Trophoblast cell (in vitro differentiated cells and primary cell): Measurements from ENCODE around the gene C20orf202.
A peak's percentile ranks its signal among the peaks of the same experiment; 100 is the strongest.

Experiments
- DNase-seq, 2 donors: peaks; one replicate each; pipeline ENCODE4 v3.0.0-alpha.2; 2016
- H2AFZ ChIP-seq: 2 replicates; pipeline ENCODE4 v1.6.1; 2013; ENCODE audit warnings: low read length, moderate library complexity, mild to moderate bottlenecking; ENCODE audit not compliant: insufficient read depth, poor library complexity
- H2AK5ac ChIP-seq: 2 replicates; pipeline ENCODE4 v1.6.1; 2013; ENCODE audit warnings: mild to moderate bottlenecking, low read length
- H2BK120ac ChIP-seq: 2 replicates; pipeline ENCODE4 v1.6.1; 2013; ENCODE audit warnings: low read length, mild to moderate bottlenecking, moderate library complexity; ENCODE audit not compliant: insufficient read depth, poor library complexity
- H2BK12ac ChIP-seq: 2 replicates; pipeline ENCODE4 v1.6.1; 2013; ENCODE audit warnings: mild to moderate bottlenecking, low read length, moderate library complexity
- H2BK5ac ChIP-seq: 2 replicates; pipeline ENCODE4 v1.6.1; 2013; ENCODE audit warnings: low read length, low read depth, moderate library complexity, mild to moderate bottlenecking; ENCODE audit not compliant: poor library complexity
- H3K14ac ChIP-seq: 2 replicates; pipeline ENCODE4 v1.6.1; 2013; ENCODE audit warnings: mild to moderate bottlenecking, low read length
- H3K18ac ChIP-seq: 2 replicates; pipeline ENCODE4 v1.6.1; 2013; ENCODE audit warnings: mild to moderate bottlenecking, low read length
- H3K23ac ChIP-seq: 2 replicates; pipeline ENCODE4 v1.6.1; 2013; ENCODE audit warnings: low read length
- H3K27ac ChIP-seq: 2 replicates; pipeline ENCODE4 v1.5.1; 2013; ENCODE audit warnings: low read depth, mild to moderate bottlenecking, inconsistent platforms, low read length, moderate library complexity
- H3K27me3 ChIP-seq: 2 replicates; pipeline ENCODE4 v1.6.1; 2013; ENCODE audit warnings: inconsistent platforms, mild to moderate bottlenecking, low read length, moderate library complexity; ENCODE audit not compliant: insufficient read depth
- H3K36me3 ChIP-seq, 2 experiments: 1 replicate in 1 of 2; 2 replicates in 1 of 2; pipeline ENCODE4 v1.6.1; 2013; ENCODE audit warnings: low read length in 2 of 2, mild to moderate bottlenecking in 2 of 2, moderate library complexity in 1 of 2; ENCODE audit not compliant: insufficient read depth in 2 of 2, control insufficient read depth in 1 of 2
- H3K4ac ChIP-seq: 2 replicates; pipeline ENCODE4 v1.6.1; 2013; ENCODE audit warnings: low read depth, mild to moderate bottlenecking, low read length, moderate library complexity
- H3K4me1 ChIP-seq, 2 experiments: 1 replicate in 1 of 2; 2 replicates in 1 of 2; pipeline ENCODE4 v1.6.1; 2013; ENCODE audit warnings: low read length in 2 of 2, mild to moderate bottlenecking in 2 of 2, moderate library complexity in 1 of 2; ENCODE audit not compliant: insufficient read depth in 2 of 2, control insufficient read depth in 1 of 2
- H3K4me2 ChIP-seq: 2 replicates; pipeline ENCODE4 v1.6.1; 2013; ENCODE audit warnings: inconsistent platforms, mild to moderate bottlenecking, low read length, moderate library complexity
- H3K4me3 ChIP-seq: 2 replicates; pipeline ENCODE4 v1.5.1; 2013; ENCODE audit warnings: mild to moderate bottlenecking, low read depth, low read length, inconsistent platforms
- H3K79me1 ChIP-seq: one replicate; pipeline ENCODE4 v1.6.1; 2013; ENCODE audit warnings: low read length
- H3K79me2 ChIP-seq: 2 replicates; pipeline ENCODE4 v1.6.1; 2013; ENCODE audit warnings: low read length, mild to moderate bottlenecking; ENCODE audit not compliant: control insufficient read depth, insufficient read depth, poor library complexity
- H3K9ac ChIP-seq: 2 replicates; pipeline ENCODE4 v1.6.1; 2013; ENCODE audit warnings: mild to moderate bottlenecking, low read length
- H3K9me3 ChIP-seq: 2 replicates; pipeline ENCODE4 v1.6.1; 2013; ENCODE audit warnings: low read depth, mild to moderate bottlenecking, control low read depth, inconsistent platforms, low read length; ENCODE audit not compliant: insufficient read depth
- H4K12ac ChIP-seq: 2 replicates; pipeline ENCODE4 v1.6.1; 2013; ENCODE audit warnings: low read depth, mild to moderate bottlenecking, low read length, moderate library complexity
- H4K8ac ChIP-seq: 2 replicates; pipeline ENCODE4 v1.6.1; 2013; ENCODE audit warnings: low read depth, mild to moderate bottlenecking, low read length, moderate library complexity
- H4K91ac ChIP-seq: one replicate; pipeline ENCODE4 v1.6.1; 2013; ENCODE audit warnings: low read depth, mild to moderate bottlenecking, low read length, moderate library complexity
- WGBS: extraction: QIAGEN DNeasy Blood & Tissue Kit; methylation state at CpG from one replicate; pipeline ENCODE4 v1.1.7; 2013; ENCODE audit warnings: missing lambda C conversion rate; ENCODE audit not compliant: insufficient read length, insufficient coverage; ENCODE audit errors: extremely low coverage; 5-methylcytosine and 5-hydroxymethylcytosine counted together

Gene C20orf202

DNA sequence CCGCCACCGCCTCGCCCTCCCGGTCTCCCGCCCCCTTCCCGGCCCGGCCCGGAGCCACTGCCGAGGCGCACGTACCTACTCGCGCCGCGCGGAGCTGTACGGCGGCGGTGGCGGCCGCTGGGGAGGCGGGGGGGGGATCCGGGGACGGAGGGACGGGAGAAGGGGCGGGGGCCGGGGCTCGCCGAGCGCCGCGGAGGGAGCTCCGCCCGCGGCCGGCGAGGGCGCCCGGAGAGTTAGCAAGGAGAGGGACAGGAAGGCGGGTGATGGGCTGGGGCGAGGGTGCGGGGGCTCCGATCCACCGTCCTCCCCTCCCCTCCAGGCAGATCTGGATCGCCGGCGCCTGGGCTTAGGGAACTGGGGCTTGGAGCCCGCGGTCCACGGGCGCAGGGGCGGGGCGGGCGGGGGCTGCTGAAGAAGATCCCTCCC, 17.9 kb upstream of the C20orf202 start:
- Histone ChIP-seq H2BK12ac (no peak overlapping the region), H3K9me3 (peaks cover 7% of the 10 kb centered on the region), H3K4me1 (peaks cover 0 to 8% of the 10 kb centered on the region in 2 experiments), H3K4me2 (peak overlapping the region; percentile 92), H2AFZ (no peak overlapping the region), H2AK5ac (no peak overlapping the region), H2BK120ac (no peak overlapping the region), H3K14ac (no peak overlapping the region), H3K79me2 (no peaks in the 10 kb centered on the region), H3K4ac (no peak overlapping the region), H4K91ac (no peak overlapping the region), H3K36me3 (no peaks in the 10 kb centered on the region), H4K8ac (no peak overlapping the region), H3K4me3 (peak overlapping the region; percentile 64), H3K23ac (no peak overlapping the region), H3K79me1 (no peaks in the 10 kb centered on the region), H2BK5ac (no peak overlapping the region), H4K12ac (no peak overlapping the region), H3K18ac (no peak overlapping the region), H3K27me3 (peaks cover 18% of the 10 kb centered on the region), H3K9ac (no peak overlapping the region), H3K27ac (no peak overlapping the region)
- no CpG with 5 or more reads among the region's 54 CpGs for WGBS
- peak in 1 of 2 donors; percentile 14 for DNase-seq

DNA sequence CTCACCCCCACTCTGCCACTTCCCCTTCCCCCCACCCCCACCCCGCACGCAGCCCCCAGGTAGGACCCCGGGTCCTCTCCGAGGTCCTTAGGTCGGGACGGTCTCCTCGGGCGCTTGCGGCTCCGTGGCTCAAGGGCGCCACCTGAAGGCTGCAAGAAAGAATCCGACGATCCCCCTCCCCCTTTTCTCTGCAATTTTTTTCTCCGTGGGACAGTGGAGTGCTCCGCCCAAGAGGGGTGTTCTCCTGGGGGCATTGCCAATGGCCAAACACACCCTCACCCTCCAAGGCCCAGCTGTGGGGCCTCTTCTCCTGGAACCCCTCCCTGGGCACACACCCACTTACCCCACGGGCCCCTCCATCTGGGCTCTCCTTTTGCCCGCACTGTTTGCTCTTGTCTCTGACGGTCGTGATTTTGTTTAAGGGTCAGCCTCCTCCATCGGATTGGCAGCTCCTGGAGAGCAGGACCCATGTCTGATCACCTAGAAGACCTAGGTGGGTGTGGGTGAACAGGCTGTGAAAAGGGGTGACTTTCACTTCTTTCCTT, 17.4 kb upstream of the C20orf202 start:
- Histone ChIP-seq H3K27ac (no peak overlapping the region), H3K36me3 (no peaks in the 10 kb centered on the region), H3K4me1 (peaks cover 0 to 8% of the 10 kb centered on the region in 2 experiments), H2AK5ac (no peak overlapping the region), H3K14ac (no peak overlapping the region), H2AFZ (no peak overlapping the region), H3K23ac (no peak overlapping the region), H3K79me2 (no peaks in the 10 kb centered on the region), H3K79me1 (no peaks in the 10 kb centered on the region), H4K91ac (no peak overlapping the region), H4K12ac (no peak overlapping the region), H2BK5ac (no peak overlapping the region), H3K9ac (no peak overlapping the region), H3K27me3 (peaks cover 18% of the 10 kb centered on the region), H3K9me3 (peaks cover 7% of the 10 kb centered on the region), H3K4me2 (peak overlapping the region; percentile 92), H2BK120ac (no peak overlapping the region), H4K8ac (no peak overlapping the region), H3K4me3 (no peak overlapping the region), H2BK12ac (no peak overlapping the region), H3K4ac (no peak overlapping the region), H3K18ac (no peak overlapping the region)
- WGBS, result no CpG with 5 or more reads among the region's 20 CpGs
- DNase-seq, result peak; percentile 62 to 80

GRCh38 chr20:1186367-1186991, 16.8 kb upstream of the C20orf202 start:
- no peak overlapping the region for H2BK120ac ChIP-seq
- no peak overlapping the region for H2AK5ac ChIP-seq
- H3K4me2 ChIP-seq, result no peak overlapping the region
- no peak overlapping the region for H4K91ac ChIP-seq
- no peak overlapping the region for H3K9ac ChIP-seq
- H3K79me2 ChIP-seq, result no peaks in the 10 kb centered on the region
- H3K23ac ChIP-seq, result no peak overlapping the region
- peaks cover 0 to 8% of the 10 kb centered on the region in 2 experiments for H3K4me1 ChIP-seq
- no CpG with 5 or more reads among the region's 13 CpGs for WGBS
- no peak overlapping the region for H2AFZ ChIP-seq
- no peak overlapping the region for H3K14ac ChIP-seq
- H3K18ac ChIP-seq, result no peak overlapping the region
- H3K4me3 ChIP-seq, result no peak overlapping the region
- no peak overlapping the region for H2BK5ac ChIP-seq
- no peak overlapping the region for H4K8ac ChIP-seq
- no peak overlapping the region for H2BK12ac ChIP-seq
- H3K4ac ChIP-seq, result no peak overlapping the region
- peak in 1 of 2 donors; percentile 20 for DNase-seq
- H4K12ac ChIP-seq, result no peak overlapping the region
- no peaks in the 10 kb centered on the region for H3K36me3 ChIP-seq
- H3K79me1 ChIP-seq, result no peaks in the 10 kb centered on the region
- H3K27me3 ChIP-seq, result peaks cover 18% of the 10 kb centered on the region
- H3K9me3 ChIP-seq, result peaks cover 7% of the 10 kb centered on the region
- no peak overlapping the region for H3K27ac ChIP-seq

- H2BK12ac ChIP-seq, result no peak overlapping the region
- H3K36me3 ChIP-seq, result no peaks in the 10 kb centered on the region
- peaks cover 7% of the 10 kb centered on the region for H3K9me3 ChIP-seq
- H3K18ac ChIP-seq, result no peak overlapping the region
- no peak overlapping the region for H3K4me3 ChIP-seq
- H4K8ac ChIP-seq, result no peak overlapping the region
- H3K27me3 ChIP-seq, result peaks cover 18% of the 10 kb centered on the region
- H2AFZ ChIP-seq, result no peak overlapping the region
- H2BK5ac ChIP-seq, result no peak overlapping the region
- no peak overlapping the region for H4K91ac ChIP-seq
- peak; percentile 62 to 91 for DNase-seq
- no peak overlapping the region for H3K23ac ChIP-seq
- no peak overlapping the region for H4K12ac ChIP-seq
- peaks cover 0 to 8% of the 10 kb centered on the region in 2 experiments for H3K4me1 ChIP-seq
- no peaks in the 10 kb centered on the region for H3K79me1 ChIP-seq
- no CpG with 5 or more reads among the region's 4 CpGs for WGBS
- H3K4ac ChIP-seq, result no peak overlapping the region
- H2BK120ac ChIP-seq, result no peak overlapping the region
- H3K14ac ChIP-seq, result no peak overlapping the region
- no peak overlapping the region for H2AK5ac ChIP-seq
- no peaks in the 10 kb centered on the region for H3K79me2 ChIP-seq
- H3K9ac ChIP-seq, result no peak overlapping the region
- H3K27ac ChIP-seq, result no peak overlapping the region
- H3K4me2 ChIP-seq, result no peak overlapping the region
Measured at GRCh38 chr20:1187605-1188171, 15.6 kb upstream of the C20orf202 start.
